HUES6 (cell line): ENCODE results near the gene NHERF1.

ENCODE experiments used
- H3K27ac ChIP-seq: 2 replicates; pipeline ENCODE4 v1.7.0; 2013; ENCODE audit warnings: low read depth, mild to moderate bottlenecking, low read length, inconsistent platforms
- H3K27me3 ChIP-seq: 2 replicates; pipeline ENCODE4 v1.6.1; 2013; ENCODE audit warnings: low read length; ENCODE audit not compliant: control insufficient read depth, insufficient read depth
- H3K36me3 ChIP-seq: 2 replicates; pipeline ENCODE4 v1.6.1; 2013; ENCODE audit warnings: low read length; ENCODE audit not compliant: control insufficient read depth, insufficient read depth
- H3K4me1 ChIP-seq: 2 replicates; pipeline ENCODE4 v1.6.1; 2013; ENCODE audit warnings: low read length; ENCODE audit not compliant: control insufficient read depth, insufficient read depth
- H3K4me3 ChIP-seq: 2 replicates; pipeline ENCODE4 v1.5.1; 2013; ENCODE audit warnings: low read depth, low read length
- H3K9ac ChIP-seq: one replicate; pipeline ENCODE4 v1.6.1; 2013; ENCODE audit warnings: mild to moderate bottlenecking, low read length
- H3K9me3 ChIP-seq: 2 replicates; pipeline ENCODE4 v1.6.1; 2013; ENCODE audit warnings: low read depth, low read length; ENCODE audit not compliant: control insufficient read depth, insufficient read depth

NHERF1 gene

DNA sequence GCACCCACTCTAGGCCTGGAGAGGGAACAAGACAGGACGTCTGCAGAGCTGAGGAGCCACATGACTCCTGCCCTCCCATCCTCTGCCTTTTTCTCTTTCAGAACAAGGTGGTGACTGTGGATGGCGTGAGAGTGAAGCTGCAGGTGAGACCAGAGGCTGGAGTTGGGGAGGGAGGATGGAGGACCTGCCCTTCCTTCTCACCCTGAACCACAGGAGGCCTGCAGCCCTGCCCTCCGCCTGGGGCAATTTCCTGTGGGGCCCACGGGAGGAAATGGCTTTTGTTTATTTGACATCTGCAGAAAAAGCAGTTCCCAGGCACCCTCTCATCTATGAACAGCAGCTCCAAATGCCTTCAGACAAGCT lies 6.3 kb upstream of the NHERF1 start:
- peaks cover 7% of the 10 kb centered on the region; the same call in 1 of the 2 replicates for H3K27me3 ChIP-seq
- H3K9me3 ChIP-seq = no peaks in the 10 kb centered on the region
- no peak overlapping the region for H3K9ac ChIP-seq
- no peak overlapping the region for H3K4me3 ChIP-seq
- no peaks in the 10 kb centered on the region for H3K36me3 ChIP-seq
- H3K27ac ChIP-seq = no peak overlapping the region
- peaks cover 44% of the 10 kb centered on the region for H3K4me1 ChIP-seq

DNA sequence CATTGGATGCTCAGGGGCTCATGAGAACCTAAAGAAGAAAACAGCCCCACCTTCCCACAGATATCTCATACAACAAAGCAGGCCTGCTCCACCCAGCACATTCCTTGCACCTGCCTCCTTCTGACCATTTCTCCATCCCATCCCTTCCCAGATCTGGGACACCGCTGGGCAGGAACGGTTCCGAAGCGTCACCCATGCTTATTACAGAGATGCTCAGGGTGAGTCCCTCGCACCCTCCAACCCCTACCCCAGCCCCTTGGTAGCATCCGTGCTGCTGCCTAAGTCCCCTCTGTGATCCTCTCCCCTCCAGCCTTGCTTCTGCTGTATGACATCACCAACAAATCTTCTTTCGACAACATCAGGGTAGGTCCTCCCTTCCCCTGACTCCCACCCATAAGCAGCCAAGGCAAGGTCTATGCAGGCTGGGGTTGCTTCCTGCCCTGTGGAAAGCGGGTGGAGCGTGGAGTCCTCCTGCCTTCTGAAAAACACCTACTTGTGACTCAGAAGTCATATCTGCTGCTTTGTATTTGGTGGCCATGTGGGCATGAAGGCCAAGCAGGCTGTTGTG lies 5.4 kb upstream of the NHERF1 start:
- Histone ChIP-seq H3K9me3 (no peaks in the 10 kb centered on the region), H3K36me3 (no peaks in the 10 kb centered on the region), H3K27ac (no peak overlapping the region), H3K4me3 (no peak overlapping the region), H3K27me3 (peaks cover 3% of the 10 kb centered on the region; the same call in 1 of the 2 replicates), H3K9ac (no peak overlapping the region), H3K4me1 (peaks cover 50% of the 10 kb centered on the region)

DNA sequence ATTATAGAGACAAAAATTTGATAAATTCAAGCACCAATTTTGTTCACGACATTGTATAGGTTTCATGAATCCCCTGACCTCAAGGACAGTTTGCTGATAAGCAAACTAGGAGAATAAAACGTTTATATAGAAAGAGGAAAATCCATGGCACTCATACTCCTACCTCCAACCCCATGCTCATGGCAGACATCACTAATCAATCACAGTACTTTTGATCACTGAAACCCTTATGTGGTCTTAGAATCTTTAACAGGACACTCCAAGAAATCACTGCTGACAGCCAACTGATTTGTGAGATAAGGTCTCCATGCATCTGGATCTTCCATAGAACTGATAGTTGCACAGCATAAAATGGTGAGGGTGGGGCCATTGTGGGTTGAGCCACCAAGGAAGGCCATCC lies 4.7 kb upstream of the NHERF1 start:
- Histone ChIP-seq H3K27me3 (no peaks in the 10 kb centered on the region; the same call in 1 of the 2 replicates), H3K27ac (no peak overlapping the region), H3K4me1 (peaks cover 44% of the 10 kb centered on the region), H3K4me3 (no peak overlapping the region), H3K9ac (no peak overlapping the region), H3K36me3 (no peaks in the 10 kb centered on the region), H3K9me3 (no peaks in the 10 kb centered on the region)

DNA sequence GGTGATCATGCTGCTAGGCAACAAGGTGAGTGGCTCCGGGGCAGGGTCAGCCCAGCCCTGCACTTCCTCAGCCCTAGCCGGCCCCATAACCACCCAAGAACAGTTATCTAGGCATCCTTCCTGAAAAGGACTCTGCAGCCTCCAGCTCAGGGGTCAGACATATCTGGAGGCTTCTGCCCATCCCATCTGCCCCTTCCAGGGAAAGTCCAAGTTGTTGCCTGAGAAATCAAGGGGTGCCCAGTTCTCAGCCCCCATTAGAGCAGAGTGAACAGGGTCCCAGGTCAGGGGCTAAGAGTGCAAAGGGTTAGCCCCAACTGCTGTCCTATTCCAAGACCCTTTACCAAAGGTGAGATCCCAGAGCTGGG lies 4.1 kb upstream of the NHERF1 start:
- no peaks in the 10 kb centered on the region for H3K36me3 ChIP-seq
- H3K9me3 ChIP-seq = no peaks in the 10 kb centered on the region
- no peaks in the 10 kb centered on the region for H3K27me3 ChIP-seq
- H3K27ac ChIP-seq = no peak overlapping the region
- H3K4me3 ChIP-seq = no peak overlapping the region
- peaks cover 42% of the 10 kb centered on the region for H3K4me1 ChIP-seq
- H3K9ac ChIP-seq = no peak overlapping the region

DNA sequence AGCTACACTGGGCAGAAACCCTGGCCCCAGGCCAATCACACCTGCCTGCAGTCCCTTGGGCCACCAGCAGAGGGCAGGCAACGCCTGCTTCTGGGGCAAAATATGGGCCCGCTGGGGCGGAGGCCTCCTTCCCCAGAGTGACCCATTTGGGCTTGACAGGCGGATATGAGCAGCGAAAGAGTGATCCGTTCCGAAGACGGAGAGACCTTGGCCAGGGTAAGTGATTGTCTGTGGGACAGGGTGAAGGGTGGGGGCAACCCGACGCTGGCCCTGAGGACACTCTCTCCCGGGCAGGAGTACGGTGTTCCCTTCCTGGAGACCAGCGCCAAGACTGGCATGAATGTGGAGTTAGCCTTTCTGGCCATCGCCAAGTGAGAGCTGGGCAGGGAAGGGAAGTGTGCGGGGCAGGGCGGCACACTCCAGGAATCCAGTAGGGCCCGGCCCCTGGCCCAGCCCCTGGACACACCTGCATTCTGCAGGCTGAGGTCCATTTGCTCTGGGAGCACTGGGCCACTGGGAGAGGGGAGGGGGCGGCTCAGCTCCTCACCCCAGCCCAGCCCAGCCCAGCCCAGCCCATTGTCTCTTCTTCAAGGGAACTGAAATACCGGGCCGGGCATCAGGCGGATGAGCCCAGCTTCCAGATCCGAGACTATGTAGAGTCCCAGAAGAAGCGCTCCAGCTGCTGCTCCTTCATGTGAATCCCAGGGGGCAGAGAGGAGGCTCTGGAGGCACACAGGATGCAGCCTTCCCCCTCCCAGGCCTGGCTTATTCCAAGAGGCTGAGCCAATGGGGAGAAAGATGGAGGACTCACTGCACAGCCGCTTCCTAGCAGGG lies 3.5 kb upstream of the NHERF1 start:
- H3K4me1 ChIP-seq = peaks cover 43% of the 10 kb centered on the region
- no peaks in the 10 kb centered on the region for H3K9me3 ChIP-seq
- no peaks in the 10 kb centered on the region for H3K36me3 ChIP-seq
- no peaks in the 10 kb centered on the region for H3K27me3 ChIP-seq
- no peak overlapping the region for H3K9ac ChIP-seq
- H3K4me3 ChIP-seq = peak overlapping the region; percentile 47
- H3K27ac ChIP-seq = no peak overlapping the region

DNA sequence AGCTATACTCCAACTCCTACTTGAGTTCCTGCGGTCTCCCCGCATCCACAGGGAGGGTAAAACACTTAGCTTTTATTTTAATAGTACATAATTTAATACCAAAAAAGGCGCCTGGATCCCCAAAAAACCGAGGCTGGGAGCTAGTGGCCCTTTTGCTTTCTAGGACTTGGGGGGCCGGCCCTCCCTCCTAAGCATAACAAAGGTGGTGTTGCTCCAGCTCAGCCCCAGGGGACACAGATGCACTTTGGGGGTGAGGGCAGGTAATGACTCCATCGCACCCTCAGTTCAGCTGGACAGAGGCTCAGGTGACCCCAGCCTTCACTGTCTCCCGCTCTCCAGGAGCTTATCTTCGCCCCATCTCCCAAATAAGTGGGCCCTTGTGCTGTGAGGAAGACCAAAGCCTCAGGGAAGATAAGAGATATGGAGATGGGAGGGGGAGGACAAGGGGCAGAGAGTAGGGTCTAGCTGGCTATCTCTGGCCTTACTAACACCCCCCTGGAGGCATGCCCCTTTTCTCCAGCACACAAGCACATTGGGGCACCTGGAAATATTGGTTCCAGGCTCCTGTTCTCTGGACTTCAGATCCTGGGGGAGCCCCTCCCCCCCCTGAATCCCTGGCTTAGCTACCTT lies 2.8 kb upstream of the NHERF1 start:
- Histone ChIP-seq H3K36me3 (no peaks in the 10 kb centered on the region), H3K27me3 (no peaks in the 10 kb centered on the region), H3K9ac (no peak overlapping the region), H3K9me3 (no peaks in the 10 kb centered on the region), H3K4me3 (peak overlapping the region; percentile 47; the same call in 1 of the 2 replicates), H3K27ac (no peak overlapping the region), H3K4me1 (peaks cover 49% of the 10 kb centered on the region)

DNA sequence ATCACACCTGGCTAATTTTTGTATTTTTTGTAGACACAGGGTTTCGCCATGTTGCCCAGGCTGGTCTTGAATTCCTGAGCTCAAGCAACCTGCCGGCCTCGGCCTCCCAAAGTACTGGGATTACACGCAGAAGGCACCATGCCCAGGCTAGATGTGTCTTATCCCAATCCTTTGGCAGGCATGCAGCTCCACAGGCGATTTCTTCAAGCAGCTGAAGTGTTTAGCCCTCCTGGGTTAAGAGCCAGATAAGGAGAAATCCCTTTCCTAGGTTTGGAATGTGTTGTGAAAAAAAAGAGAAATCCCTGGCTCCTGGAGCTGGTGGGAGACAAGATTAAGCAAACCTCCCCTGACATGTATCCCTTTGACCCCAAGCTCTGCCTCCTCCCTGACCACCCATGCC lies 2.1 kb upstream of the NHERF1 start:
- Histone ChIP-seq H3K9me3 (no peaks in the 10 kb centered on the region), H3K36me3 (no peaks in the 10 kb centered on the region)

DNA sequence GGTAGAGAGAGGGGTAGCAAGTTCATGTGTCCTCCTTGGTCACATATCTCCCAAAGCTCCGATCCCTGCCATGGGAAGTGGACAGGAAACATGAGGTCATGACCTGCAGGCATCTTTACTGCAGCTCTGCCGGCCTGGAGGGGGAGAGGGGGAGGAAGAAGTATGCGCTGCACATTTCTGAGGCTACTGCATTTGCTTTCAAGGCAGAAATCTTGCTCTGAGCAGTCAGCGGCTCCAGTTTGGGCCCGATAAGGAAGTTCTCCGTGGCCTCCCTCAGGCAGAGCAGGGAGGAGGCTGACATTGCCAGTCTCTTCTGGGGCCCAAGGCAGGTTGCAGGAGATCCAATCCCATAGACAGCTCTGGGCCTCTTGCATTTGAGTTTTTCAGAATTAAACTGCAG lies 1.5 kb upstream of the NHERF1 start:
- Histone ChIP-seq H3K9ac (no peak overlapping the region), H3K36me3 (no peaks in the 10 kb centered on the region), H3K27me3 (no peaks in the 10 kb centered on the region), H3K4me3 (no peak overlapping the region; the same call in 1 of the 2 replicates), H3K4me1 (peaks cover 57% of the 10 kb centered on the region), H3K27ac (no peak overlapping the region), H3K9me3 (no peaks in the 10 kb centered on the region)

More for the DNA sequence above, 2.1 kb upstream of the NHERF1 start:
- Histone ChIP-seq H3K27ac (no peak overlapping the region), H3K9ac (no peak overlapping the region), H3K27me3 (no peaks in the 10 kb centered on the region), H3K4me1 (peaks cover 56% of the 10 kb centered on the region), H3K4me3 (no peak overlapping the region; the same call in 1 of the 2 replicates)

DNA sequence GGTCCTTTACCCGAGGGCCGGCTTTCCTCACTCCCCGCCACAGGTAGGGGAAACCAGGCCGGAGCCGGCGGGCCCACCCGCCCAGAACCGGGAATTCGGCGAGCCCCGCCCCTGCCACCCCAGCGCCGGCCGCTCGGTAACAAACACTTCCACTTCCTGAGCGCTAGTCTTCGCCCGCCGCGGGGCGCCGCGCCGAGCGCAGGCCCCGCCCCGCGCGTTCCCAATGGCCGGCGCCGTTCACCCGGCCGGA lies 224 bp upstream of the NHERF1 start:
- Histone ChIP-seq H3K27ac (no peak overlapping the region), H3K4me3 (peak overlapping the region; percentile 43), H3K9me3 (no peaks in the 10 kb centered on the region), H3K27me3 (no peaks in the 10 kb centered on the region), H3K9ac (no peak overlapping the region), H3K36me3 (no peaks in the 10 kb centered on the region), H3K4me1 (peaks cover 59% of the 10 kb centered on the region)

DNA sequence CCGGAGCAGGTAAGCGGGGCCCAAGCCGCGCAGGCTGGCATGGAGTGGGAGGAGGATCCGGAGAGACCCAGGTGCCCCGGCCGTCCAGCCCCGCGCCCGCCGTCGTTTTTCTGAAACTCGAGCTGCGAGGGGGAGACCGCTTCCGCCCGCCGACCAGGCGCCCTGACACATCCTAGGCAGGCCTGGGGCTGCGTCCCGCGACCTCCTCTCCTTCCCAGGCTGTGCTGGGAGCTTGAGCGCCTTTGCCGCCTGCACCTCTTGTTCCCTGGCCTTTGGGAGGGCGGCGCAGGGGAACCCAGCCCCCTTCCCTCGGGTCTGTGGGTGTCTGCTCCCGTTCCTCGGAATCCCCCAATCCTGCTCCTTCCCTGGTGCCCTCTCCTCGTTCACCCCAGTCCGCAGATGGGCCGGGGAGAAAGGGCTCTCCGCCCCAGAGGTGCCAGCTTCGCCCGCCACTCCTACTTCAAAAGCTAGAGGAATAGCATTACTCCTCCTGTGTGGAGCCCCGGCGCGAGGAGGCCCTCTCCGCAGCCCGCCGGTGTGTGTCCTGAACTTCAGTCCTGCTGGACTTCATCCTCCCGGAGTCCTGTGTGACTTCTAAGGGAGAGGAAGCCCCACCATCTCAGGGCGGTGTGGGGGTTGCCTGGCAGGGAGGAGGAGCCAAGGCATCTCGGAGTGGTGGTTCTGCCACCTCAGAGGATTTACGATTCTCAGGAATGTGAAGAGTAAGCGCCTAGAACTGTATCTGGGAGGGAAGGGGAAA lies 1.0 kb downstream of the NHERF1 start:
- Histone ChIP-seq H3K9me3 (no peaks in the 10 kb centered on the region), H3K9ac (peak overlapping the region; percentile 82), H3K36me3 (no peaks in the 10 kb centered on the region), H3K27ac (no peak overlapping the region), H3K4me3 (peak overlapping the region; percentile 95), H3K4me1 (peaks cover 60% of the 10 kb centered on the region), H3K27me3 (no peaks in the 10 kb centered on the region)

DNA sequence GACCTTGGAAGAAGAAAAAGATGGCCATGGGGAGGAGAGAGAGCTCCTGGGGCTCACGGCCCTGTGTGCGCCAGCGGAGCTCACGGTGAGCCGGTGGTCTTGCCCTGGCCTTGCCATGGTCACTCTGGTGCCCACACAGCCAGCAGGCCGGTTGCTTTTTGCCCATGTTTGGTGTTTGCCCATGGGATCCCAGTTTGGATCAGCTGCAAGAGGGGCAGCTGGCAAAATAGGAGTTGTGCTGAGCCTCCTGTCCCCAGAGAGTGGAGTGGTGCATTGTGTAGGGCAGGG lies 1.6 kb downstream of the NHERF1 start:
- H3K36me3 ChIP-seq = no peaks in the 10 kb centered on the region
- peak overlapping the region; percentile 82 for H3K9ac ChIP-seq
- H3K27ac ChIP-seq = no peak overlapping the region
- H3K9me3 ChIP-seq = no peaks in the 10 kb centered on the region
- H3K4me1 ChIP-seq = peaks cover 57% of the 10 kb centered on the region
- H3K27me3 ChIP-seq = no peaks in the 10 kb centered on the region
- peak overlapping the region; percentile 95 for H3K4me3 ChIP-seq
